K562 (cell line): Measurements from ENCODE around the gene NDUFB7. TPM values are rescaled to one million over a fixed set of nuclear protein-coding genes. Genes with fewer than 3 reads are reported as not detected.

Experiments
- ATF3 ChIP-seq, 2 experiments: fragments of 450-650 bp in 1 of 2; sonication (generic) in 1 of 2; formaldehyde crosslinking in 1 of 2; IDR thresholded peaks in 1 of 2; conservative IDR thresholded peaks in 1 of 2; 2 replicates each; pipeline versions ENCODE4 v1.6.1 to v1.8.1; 2016 to 2023; ENCODE audit warnings: mild to moderate bottlenecking in 2 of 2, moderate library complexity in 2 of 2, inconsistent platforms in 1 of 2, missing genetic modification reagents in 1 of 2
- CBX5 ChIP-seq: IDR thresholded peaks from 2 replicates; pipeline ENCODE4 v1.6.1; 2014; ENCODE audit warnings: low read depth, borderline replicate concordance
- CC2D1A ChIP-seq: fragments of 450-650 bp; IDR thresholded peaks from 2 replicates; pipeline ENCODE4 v1.6.1; 2017; ENCODE audit warnings: mild to moderate bottlenecking
- CLOCK ChIP-seq: fragments of 250-450 bp; sonication (Bioruptor Pico); IDR thresholded peaks from 2 replicates; pipeline ENCODE4 v1.4.0; 2020; ENCODE audit warnings: mild to moderate bottlenecking, moderate library complexity, borderline replicate concordance
- MYNN ChIP-seq, 2 experiments: sonication (generic); formaldehyde crosslinking in 1 of 2; IDR thresholded peaks; 2 replicates each; pipeline versions ENCODE4 v1.5.0 to v1.6.1; 2016 to 2020; ENCODE audit warnings: antibody characterized with exemption in 1 of 2, missing genetic modification reagents in 1 of 2
- PKNOX1 ChIP-seq: fragments of 450-650 bp; IDR thresholded peaks from 2 replicates; pipeline ENCODE4 v1.6.1; 2016
- POLR2G ChIP-seq: fragments of 200-400 bp; formaldehyde crosslinking; IDR thresholded peaks from 2 replicates; pipeline ENCODE4 v1.6.1; 2017; ENCODE audit warnings: low read depth, mild to moderate bottlenecking, antibody characterized with exemption, low read length, moderate library complexity
- RBM34 ChIP-seq: fragments of 200-400 bp; formaldehyde crosslinking; IDR thresholded peaks from 2 replicates; pipeline ENCODE4 v1.6.1; 2018; ENCODE audit warnings: low read length, borderline replicate concordance; ENCODE audit not compliant: insufficient read depth
- SMARCA5 ChIP-seq: fragments of 450-650 bp; IDR thresholded peaks from 2 replicates; pipeline ENCODE4 v1.6.1; 2016
- TAF9B ChIP-seq: fragments of 450-650 bp; IDR thresholded peaks from 2 replicates; pipeline ENCODE4 v1.6.1; 2018; ENCODE audit warnings: mild to moderate bottlenecking; ENCODE audit not compliant: partially characterized antibody
- XRCC4 ChIP-seq: IDR thresholded peaks from one replicate; pipeline ENCODE4 v1.6.1; 2011; ENCODE audit not compliant: insufficient read depth, insufficient read length; ENCODE audit errors: extremely low read depth
- ZEB2 ChIP-seq: fragments of 450-650 bp; IDR thresholded peaks from 2 replicates; pipeline ENCODE4 v1.6.1; 2016
- ZNF140 ChIP-seq: fragments of 250-450 bp; sonication (Bioruptor Pico); IDR thresholded peaks from 2 replicates; pipeline ENCODE4 v1.8.0; 2021; ENCODE audit warnings: moderate library complexity, mild to moderate bottlenecking, inconsistent platforms
- ZNF583 ChIP-seq: fragments of 250-450 bp; sonication (Bioruptor Pico); IDR thresholded peaks from 2 replicates; pipeline ENCODE4 v1.4.0; 2020
- polyA plus RNA-seq, 8 experiments: library from polyadenylated mRNA; depleted of rRNA in 4 of 8; stranded (reverse) in 5 of 8; unstranded in 3 of 8; fragments of >200 nt; fragmentation: Nextera tagmentation in 2 of 8; fragmentation: Illumina TruSeq in 1 of 8; extraction: Ambion mirVana in 2 of 8; extraction: Trizol in 1 of 8; gene quantifications; 2 replicates each; pipeline versions ENCODE4 v1.2.1 to v1.2.3, GENCODE V29; 2011 to 2014; ENCODE audit warnings: inconsistent platforms in 1 of 8, missing spikeins in 1 of 8
- total RNA-seq, 7 experiments: library from RNA; depleted of rRNA in 6 of 7; stranded (reverse); fragments of >200 nt in 6 of 7; fragmentation: Illumina TruSeq in 2 of 7; extraction: Trizol in 2 of 7; gene quantifications; 2 replicates each; pipeline versions ENCODE4 v1.2.1 to v1.2.3, GENCODE V29; 2011 to 2021; ENCODE audit warnings: low replicate concordance in 1 of 7
- TF ChIP-seq, protein P1 (sequence below), 2 experiments: fragments of 450-650 bp; formaldehyde crosslinking in 1 of 2; IDR thresholded peaks; 2 replicates each; pipeline versions ENCODE4 v1.4.0 to v1.6.1; 2014 to 2020; ENCODE audit warnings: mild to moderate bottlenecking in 2 of 2, borderline replicate concordance in 1 of 2, low read depth in 1 of 2

The NDUFB7 gene
- total and polyA plus RNA-seq, 9 of the 15 experiments (the other 6 are each of a cell fraction or from before 2014, with no cell fraction given), result 14.9 to 842 (median 137) TPM

DNA sequence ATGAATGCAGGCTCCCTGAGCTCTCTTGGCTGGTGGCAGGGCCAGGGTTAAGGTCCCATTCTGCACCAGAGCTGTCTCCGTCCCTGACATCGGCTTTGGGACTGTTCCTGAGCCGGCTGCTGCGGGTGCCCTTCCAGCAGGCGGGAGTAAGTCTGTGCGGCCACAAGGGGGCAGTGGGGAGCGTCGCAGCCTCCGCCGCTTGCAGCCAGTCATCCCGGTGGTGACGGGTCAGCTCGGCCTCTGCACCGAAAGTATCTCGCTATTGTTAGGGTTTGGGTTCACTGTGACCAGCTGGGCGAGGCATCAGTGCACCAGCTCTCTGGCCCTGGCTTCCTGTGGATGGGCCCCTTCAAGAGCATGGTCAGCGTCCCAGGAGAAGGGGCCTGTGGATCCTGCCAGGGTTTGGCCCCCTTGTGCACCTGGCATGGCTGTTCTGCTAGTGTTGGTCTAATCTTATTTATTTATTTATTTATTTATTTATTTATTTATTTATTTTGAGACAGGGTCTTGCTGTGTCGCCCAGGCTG, 15.1 kb downstream of the NDUFB7 start (continued):
- TF ChIP-seq TAF9B (no peak), ZNF140 (no peak), ATF3 (IDR thresholded peaks at IDR 0.05) (no peak), ATF3 (CRISPR knock-in tag; conservative IDR thresholded peaks at IDR 0.05) (no peak), XRCC4 (no peak), ZEB2 (no peak), MYNN (IDR thresholded peaks at IDR 0.05) (peak; percentile 72), MYNN (CRISPR knock-in tag; IDR thresholded peaks at IDR 0.05) (no peak), ZNF583 (CRISPR knock-in tag) (no peak), RBM34 (no peak), CLOCK (no peak), CBX5 (peak; percentile 35; the same call in 1 of the 2 replicates), POLR2G (peak; percentile 38; the same call in 1 of the 2 replicates), SMARCA5 (peak; percentile 47; the same call in 1 of the 2 replicates), CC2D1A (peak; percentile 30; the same call in 1 of the 2 replicates), PKNOX1 (peak; percentile 46)
- TF ChIP-seq, protein P1, sequence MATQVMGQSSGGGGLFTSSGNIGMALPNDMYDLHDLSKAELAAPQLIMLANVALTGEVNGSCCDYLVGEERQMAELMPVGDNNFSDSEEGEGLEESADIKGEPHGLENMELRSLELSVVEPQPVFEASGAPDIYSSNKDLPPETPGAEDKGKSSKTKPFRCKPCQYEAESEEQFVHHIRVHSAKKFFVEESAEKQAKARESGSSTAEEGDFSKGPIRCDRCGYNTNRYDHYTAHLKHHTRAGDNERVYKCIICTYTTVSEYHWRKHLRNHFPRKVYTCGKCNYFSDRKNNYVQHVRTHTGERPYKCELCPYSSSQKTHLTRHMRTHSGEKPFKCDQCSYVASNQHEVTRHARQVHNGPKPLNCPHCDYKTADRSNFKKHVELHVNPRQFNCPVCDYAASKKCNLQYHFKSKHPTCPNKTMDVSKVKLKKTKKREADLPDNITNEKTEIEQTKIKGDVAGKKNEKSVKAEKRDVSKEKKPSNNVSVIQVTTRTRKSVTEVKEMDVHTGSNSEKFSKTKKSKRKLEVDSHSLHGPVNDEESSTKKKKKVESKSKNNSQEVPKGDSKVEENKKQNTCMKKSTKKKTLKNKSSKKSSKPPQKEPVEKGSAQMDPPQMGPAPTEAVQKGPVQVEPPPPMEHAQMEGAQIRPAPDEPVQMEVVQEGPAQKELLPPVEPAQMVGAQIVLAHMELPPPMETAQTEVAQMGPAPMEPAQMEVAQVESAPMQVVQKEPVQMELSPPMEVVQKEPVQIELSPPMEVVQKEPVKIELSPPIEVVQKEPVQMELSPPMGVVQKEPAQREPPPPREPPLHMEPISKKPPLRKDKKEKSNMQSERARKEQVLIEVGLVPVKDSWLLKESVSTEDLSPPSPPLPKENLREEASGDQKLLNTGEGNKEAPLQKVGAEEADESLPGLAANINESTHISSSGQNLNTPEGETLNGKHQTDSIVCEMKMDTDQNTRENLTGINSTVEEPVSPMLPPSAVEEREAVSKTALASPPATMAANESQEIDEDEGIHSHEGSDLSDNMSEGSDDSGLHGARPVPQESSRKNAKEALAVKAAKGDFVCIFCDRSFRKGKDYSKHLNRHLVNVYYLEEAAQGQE (IDR thresholded peaks at IDR 0.05; ENCODE audit: borderline replicate concordance), result peak; percentile 76
- TF ChIP-seq, protein P1 (CRISPR knock-in tag; IDR thresholded peaks at IDR 0.05; ENCODE audit: low read depth), result no peak
